HG03378 (cell line): ENCODE results near the gene VWA3B.

ENCODE experiments used
- ATAC-seq: cut with Tn5 transposase; IDR thresholded peaks from one replicate; pipeline ENCODE4 v1.9.1; 2021; ENCODE audit warnings: mild to moderate bottlenecking, moderate library complexity; ENCODE audit not compliant: unreplicated experiment

Gene VWA3B

DNA sequence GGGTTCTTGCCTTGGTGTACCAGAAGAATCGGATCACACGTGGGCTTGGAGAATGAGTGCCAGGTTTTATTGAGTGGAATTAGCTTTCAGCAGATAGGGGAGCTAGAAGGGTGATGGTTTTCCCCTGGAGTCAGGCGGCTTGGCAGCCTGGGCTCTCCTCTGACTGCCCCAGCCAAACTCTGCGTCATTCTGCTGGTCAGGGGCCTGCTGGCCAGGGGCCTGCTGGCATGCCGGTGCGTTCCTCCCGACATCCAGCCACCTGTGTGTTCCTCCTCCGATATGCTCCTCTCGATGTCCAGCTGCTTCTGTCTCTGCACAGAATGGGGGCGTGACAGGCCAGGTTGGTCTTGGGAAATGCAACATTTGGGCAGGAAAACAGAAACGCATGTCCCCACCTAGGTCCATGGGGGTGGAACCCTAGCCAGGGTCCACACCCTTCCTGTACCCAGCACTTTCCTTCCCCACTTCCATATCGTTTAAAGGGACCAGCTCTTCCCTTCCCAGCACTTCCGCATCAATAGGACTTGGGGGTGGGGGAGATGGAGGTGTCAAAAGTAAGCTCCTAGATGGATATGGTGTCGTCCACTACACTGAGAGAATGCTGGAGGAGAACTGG lies 85.3 kb downstream of the VWA3B start:
- no peak for ATAC-seq

DNA sequence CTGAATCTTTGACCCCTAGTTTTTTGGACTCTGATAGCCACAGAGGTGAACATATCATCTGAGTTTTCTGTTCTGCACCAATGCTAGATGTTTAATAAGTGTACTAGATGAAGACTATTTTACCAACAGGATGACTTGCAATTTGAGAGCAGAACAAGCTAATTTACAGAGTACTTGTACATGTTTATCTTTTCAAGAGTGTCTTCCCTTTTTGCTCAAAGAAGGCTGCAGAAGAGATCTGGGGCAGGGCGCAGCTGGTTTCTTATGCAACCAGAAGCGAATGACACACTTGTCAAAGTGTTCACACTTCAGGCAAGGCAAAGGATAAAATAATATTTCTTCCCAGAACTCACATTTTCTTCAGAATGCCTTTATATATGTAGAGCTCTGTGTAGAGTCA lies 86.0 kb downstream of the VWA3B start:
- no peak for ATAC-seq

DNA sequence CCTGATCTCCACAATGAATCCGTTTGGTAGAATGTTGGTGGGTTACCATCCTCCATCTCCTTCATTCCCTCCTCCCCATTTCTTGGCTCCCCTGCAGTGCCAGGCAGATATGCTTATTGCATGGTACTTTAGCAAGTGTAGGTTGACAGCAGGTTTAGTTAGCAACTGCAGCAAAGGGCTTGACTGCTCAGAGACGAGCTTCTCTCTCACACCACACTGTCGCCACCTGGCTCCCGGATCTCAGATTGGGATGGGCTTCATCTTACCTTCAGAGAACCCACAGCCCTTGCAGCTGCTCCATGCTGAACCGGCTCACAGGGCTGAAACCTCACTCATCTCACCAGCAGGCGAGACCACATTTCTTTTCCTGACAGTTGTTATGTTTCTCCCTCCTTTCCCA lies 88.8 kb downstream of the VWA3B start:
- ATAC-seq, result no peak

DNA sequence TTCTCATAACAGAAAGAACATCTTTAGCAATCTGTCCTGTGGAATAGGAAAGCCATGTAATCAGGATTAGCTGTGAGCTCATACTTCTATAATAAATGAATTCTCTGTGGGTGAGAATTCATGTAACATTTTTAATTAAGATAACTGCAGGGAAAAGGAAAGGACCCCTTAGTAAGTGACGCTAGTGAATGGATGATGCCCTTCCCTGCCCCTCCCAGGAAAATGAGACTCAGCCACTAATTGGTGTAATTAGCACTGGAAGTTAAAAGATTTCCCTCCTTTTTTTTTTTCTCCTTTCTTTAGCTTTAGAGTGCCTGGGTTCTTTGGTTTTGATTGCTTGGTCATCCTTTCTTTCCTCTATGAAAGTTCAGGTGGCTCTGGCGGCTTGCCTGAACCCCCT lies 90.3 kb downstream of the VWA3B start:
- no peak for ATAC-seq

DNA sequence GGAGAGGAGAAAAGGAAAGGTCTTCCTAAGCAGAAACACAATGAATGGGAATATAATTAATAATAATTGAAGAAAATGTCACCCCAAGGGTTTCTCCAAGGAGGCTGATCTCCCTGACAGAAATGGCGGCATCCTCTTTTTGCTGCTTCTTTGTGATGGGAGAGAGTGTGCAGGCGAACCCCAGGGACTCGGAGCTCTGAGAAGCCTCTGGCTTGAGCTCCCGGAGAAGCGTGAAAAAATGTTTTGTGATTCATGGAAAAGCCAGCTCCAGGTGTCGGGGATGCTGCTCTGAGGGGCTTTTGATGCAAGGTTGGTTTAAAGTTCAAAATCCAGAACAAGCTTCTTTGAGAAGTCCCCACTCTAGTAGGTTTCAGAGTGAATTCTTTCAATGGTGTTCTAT lies 91.0 kb downstream of the VWA3B start:
- ATAC-seq, result no peak

DNA sequence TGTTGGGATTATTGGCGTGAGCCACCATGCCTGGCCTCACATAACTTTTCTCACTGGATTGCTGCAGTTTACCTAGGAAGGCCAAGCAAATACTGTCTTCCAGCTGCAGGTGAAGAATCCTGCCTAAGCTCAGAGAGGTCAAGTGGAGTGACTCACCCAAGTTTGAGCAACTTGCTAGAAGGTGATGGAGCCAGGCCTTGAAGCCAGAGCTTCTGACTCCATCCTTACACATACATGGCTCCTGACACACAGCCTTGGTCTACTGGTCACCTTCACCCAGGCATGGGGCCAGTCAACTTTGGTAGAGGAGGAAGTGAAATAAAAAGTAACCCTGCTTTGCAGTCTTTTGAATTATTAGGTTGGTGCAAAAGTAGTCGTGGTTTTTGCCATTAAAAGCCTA lies 93.5 kb downstream of the VWA3B start:
- ATAC-seq, result no peak

DNA sequence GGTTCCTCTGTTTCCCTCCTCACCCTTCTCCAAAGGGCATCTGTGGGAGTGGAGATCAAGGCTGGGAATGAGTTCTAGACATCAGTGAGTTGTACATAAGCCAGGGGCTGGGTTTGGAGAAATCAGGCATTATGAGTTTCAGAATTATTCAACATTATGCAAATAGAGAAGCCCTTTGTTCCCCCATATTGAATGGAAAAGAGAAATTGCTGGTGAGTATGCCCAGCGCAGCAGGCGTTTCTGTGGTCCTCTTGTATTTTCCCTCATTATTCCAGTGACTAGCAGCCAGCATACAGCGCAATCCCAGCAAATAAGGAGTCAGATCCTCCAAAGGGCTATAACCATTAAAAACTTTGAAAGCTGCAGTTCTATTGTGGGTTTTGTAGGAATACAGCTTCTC lies 94.4 kb downstream of the VWA3B start:
- ATAC-seq, result no peak

DNA sequence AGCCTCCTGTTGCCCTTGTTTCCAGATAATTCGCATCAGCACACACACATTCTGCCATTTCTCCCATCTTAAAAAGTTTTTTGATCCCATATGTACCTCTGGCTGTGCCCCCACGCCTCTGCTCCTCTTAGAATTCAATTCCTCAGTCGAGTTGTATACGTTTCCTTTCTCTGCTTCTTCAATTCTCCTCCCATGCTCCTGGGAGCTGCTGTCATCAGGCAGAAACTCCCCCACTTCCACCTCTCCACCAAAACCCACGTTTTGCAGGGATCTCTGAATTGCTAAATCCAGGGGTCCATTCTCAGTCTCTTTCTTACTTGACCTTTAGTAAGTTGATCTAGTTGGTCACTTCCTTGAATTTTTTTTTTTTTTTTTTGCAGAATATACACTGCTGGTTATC lies 98.8 kb downstream of the VWA3B start:
- ATAC-seq, result no peak

DNA sequence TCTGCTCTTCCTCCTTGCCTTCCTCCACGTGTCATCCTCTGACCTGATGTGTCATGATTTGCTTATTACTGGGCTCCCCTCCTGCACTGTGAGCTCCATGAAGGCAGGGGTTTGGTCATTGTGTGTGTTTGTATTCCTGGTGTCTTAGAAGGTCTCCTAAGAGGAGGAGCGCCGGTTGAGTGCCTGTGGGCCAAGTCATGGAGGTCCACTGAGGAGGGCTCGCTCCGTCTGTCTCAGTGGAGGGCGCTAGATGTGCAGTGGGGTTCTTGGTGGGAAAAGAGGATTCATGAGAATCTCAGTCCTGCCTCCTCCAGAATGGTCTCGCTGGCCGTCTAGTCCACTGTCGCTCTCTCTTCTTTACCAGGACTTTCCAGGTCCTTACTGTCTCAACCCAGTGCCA lies 100.2 kb downstream of the VWA3B start:
- ATAC-seq, result no peak

DNA sequence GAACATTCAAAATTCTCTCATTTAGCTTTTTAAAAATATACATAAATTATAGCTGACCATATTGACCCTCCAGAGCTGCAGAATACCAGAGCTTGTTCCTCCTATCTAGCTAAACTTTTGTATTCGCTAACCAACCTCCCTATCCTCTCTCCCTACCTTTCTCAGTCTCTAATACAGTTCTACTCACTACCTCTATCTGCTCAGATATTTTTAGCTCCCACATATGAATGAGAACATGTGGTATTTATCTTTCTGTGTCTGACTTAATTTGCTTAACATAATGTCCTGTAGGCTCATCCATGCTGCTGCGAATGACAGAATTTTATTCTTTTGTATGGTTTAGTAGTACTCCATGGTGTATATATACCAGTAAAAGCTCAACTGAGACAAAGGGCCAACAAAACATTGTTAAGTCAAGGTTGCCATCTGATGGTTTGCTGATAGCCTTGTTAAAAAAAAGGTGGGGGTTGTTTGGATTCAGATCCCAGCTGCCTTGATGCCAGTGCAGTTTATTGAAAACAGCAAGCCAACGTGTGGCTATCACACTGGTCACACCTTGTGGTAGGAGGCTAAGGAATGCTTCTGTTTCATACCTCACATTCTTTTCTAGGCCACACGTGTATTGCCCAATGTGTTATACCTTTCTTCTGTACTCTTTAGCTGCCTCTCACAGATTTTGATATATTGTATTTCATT lies 101.5 kb downstream of the VWA3B start:
- ATAC-seq, result no peak

DNA sequence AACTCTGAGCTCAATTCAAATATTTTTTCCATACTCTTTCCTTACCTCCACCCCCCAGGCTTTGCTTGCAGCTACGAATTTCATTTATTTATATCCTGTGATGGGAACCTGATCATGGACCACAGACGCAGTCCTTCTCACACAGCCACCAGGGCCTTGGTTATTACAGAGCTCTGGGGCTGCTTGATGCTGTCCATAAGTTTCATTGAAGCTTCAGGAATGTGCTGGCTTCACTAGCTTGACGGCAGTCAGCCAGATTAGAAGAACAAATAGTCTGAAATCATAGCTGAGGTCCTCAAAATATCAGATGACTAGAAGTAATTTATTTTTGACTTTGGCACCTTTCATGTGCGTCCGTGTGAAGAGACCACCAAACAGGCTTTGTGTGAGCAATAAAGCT lies 104.9 kb downstream of the VWA3B start:
- ATAC-seq, result no peak

DNA sequence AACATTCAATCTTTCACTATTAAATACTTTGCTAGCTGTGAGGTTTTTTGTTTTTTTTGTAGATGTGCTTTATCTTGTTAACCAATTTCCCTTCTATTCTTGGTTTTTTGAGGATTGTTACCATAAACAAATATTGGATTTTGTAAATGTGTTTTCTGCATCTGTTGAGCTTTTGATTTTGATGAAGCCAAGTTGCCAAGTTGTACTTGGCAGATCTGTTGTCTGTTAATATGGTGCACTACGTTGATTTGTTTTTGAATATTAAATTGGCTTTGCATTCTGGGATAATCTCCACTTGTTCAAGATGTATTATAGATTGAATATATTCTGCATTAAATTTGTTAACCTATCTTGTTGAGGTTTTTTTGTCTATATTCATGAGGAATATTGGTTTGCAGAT lies 114.6 kb downstream of the VWA3B start:
- ATAC-seq, result no peak

DNA sequence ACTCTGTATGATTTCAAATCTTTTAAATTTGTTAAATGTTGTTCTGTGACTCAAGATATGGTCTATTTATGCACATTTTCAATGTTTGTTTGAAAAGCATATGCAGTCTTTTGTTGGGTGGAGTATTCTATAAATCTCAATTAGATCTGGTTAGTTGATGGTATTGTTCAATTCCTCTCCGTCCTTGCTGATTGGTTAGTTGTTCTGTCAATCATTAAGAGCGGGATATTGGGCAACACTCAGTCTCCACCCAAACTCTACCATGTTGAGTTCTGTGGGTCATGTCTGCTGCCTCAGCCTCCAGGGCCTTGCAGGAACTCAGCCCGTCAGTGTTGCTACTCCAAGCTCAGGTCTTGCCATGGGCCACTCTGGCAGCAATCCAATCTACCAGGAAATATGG lies 118.9 kb downstream of the VWA3B start:
- no peak for ATAC-seq

DNA sequence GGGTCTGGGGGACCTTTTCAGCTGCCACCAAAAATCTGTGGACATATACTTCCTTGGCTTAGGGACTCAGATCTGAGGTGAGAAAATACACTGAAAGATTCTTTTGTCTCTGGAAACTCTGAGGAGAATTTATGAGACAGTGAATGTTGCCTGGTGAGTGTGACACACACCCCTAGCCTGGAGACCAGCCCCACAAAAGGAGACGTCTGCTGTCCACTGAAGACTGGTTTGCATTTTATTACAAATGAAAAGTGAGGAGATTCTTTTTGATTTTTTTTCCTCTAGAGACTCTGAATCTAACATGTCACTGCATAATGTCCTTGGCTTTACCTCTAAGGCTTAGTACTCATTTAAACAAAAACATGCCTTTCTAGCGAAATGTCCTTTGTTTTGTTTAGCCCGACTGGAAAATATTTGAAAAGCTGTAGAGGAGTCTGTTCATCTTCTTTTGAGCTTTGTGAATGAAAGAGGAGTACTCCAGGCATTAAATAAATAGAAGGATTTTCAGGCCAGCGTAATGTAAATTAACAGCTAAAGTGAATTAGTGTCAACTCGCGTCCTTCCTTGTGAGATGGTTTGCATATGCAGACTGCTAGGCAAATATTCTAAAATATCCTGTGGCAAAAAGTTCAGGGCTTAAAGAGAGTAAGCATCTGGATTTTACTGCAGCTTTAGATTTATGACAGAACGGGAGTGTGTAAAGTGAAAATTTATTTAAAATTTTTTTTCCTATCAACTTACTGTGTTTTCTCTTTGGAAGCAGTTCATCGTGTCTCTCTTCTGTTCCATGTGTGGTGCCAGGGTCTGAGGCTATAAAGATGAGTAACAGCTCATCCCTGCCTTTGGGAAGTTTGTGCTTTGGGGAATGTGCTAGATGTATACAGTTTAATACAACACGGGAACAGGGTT lies 125.4 kb downstream of the VWA3B start:
- ATAC-seq, result no peak

DNA sequence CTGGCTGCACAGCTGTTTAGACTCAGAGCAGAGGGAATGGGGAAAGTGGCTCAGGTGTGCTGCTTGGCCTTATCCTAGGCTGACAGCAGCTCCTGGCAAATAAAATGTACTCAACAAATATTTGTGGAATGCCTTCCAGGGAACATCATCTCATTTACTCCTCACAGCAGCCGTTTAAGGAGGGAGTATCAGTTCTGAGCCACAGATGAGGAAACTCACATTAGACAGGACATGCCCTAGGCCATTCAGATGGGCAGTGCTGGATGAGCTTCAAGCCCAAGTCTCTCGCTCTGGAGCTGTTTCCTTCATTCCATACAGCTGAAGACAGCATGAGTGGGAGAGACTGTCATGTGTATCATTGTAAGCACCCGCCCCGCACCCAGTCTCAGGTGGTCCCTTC lies 129.6 kb downstream of the VWA3B start:
- no peak for ATAC-seq

DNA sequence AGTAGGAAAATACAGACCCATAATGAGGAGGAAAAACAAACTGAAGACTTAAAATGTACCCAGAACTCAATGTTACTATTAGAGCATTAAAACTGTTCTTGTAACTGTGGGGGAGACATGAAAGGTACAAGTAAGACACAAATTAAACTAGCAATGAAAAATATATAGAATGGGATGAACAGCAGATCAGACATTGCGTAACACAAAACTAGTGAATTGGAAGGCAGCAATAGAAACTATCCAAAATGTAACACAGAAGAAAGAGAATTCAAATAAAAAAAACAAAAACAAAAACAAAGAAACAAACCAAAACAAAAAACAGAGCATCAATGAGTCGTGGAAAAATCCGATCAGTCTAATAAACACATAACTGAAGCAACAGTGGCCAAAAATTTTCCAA lies 132.2 kb downstream of the VWA3B start:
- ATAC-seq, result no peak

DNA sequence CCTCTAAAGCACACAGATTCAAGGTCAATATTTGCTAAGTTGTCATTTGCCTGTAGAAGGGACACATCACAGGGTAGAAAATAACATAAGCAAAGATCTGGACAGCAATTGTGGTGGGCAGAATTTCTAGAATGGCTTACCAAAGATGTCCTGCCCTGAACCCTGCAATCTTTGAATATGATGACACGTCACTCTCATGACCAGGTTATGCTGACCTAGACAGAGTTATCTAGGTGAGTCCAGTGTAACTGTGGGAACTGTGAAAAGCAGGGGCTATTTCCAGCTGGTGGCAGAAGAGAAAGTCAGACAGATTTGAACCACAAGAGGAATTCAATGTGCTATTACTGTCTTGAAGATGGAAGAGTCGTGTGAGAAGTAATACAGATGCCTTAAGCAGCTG lies 147.0 kb downstream of the VWA3B start:
- ATAC-seq, result no peak

DNA sequence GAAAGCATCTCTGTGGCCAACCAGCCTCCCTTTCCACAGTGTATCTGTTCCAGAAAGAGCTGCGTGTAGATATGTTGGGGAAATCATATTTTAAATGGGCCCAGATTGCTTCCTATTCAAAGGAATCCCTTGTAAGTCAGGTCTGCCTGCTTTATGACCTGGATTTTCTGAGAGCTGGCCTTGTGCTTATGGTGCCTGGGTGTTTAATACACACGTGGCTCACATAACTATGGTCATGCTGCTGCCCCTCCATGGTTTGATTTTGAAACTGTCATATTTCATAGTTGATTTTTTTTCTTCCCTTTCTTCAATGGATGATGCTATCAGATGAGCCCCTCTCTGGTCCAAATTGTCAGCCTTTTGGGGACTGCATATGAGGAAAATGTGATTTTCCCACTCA lies 147.8 kb downstream of the VWA3B start:
- ATAC-seq, result no peak

DNA sequence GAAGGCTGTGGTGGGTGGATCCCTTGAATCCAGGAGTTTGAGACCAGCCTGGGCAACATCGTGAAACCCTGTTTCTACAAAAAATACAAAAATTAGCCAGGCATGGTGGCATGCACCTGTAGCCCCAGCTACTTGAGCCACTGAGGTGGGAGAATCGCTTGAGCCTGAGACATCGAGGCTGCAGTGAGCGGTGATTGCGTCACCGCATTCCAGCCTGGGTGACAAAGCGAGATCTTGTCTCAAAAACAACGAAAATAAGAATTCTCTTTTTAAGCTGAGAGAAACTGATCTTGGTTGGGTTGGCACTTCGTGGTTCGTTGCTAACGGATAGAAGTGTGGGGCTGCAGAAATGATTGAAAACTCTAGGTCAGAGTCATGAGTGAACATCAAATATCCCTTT lies 150.0 kb downstream of the VWA3B start:
- no peak for ATAC-seq

DNA sequence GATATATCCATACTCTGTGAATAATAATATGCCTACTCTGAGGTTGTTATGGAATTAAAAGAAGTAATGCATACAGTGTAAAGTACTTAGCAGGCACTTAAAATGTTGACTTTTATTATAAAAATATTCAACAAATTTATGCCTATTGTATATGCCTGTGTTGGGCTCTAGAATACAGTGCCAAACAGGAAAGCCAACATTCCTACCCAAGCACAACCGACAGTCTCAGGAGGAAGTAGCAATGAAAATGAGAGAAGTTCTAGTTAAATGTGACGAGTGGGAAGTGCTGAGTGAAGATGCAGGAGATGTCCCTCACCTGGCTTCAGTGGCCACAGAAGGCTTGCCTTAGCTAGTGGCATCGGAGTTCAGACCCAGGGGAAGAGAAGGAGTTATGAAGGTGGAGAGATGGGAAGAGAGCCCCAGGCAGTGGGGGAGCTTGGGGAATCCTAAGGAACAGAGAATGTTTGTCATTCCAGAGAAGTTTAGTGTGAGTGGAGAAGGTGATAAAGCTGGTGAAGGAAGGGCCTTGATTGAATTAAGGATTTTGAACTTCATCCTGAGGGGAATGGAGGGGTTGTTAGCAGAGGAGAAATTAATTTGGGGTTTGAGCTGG lies 153.9 kb downstream of the VWA3B start:
- ATAC-seq, result no peak

DNA sequence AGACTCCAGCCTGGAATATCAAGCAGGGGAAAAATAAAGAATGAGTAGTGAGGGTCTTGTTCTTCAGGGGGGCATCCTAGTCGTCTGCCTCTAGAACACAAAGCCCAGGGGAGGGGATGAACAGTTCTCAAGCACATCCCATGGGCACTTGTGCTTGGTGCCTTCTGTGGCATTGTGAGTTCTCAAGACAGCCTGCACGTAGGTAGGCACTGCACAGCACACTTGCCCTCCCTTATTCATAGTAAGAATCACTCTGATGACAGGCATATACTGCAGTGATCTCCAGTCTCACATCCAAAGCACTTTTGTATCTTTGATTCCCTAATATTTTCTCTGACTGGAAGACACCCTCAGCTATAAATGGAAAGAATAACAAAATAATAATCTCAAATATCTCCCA lies 154.6 kb downstream of the VWA3B start:
- no peak for ATAC-seq

DNA sequence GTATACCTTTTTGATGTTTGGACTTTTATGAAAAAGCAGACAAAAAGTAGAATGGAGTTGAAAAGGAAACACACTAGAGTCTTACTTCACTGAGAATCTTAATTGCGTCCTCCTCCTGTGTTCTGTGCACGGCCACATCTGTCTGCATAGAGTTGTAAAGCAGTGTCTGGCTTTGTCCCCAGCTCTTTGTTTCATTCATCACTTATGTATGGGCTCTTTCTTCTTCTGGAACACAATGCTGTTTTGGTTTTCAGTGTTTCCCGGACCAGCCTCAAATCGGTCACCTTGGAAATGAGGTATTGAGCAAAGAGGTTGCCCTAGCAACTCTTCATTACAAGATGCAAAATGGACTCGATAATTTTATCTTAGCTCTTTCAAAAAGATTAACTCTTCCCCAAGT lies 155.0 kb downstream of the VWA3B start:
- no peak for ATAC-seq
